ENCODE data around the gene ZNF165. TPM values are rescaled to one million over a fixed set of nuclear protein-coding genes. Genes with fewer than 3 reads are reported as not detected.

ZNF165 gene
- total and polyA plus RNA-seq, 2 of the 13 experiments (the other 11 are each of a cell fraction or from before 2014, with no cell fraction given) = 0.58 to 8.6 TPM

DNA sequence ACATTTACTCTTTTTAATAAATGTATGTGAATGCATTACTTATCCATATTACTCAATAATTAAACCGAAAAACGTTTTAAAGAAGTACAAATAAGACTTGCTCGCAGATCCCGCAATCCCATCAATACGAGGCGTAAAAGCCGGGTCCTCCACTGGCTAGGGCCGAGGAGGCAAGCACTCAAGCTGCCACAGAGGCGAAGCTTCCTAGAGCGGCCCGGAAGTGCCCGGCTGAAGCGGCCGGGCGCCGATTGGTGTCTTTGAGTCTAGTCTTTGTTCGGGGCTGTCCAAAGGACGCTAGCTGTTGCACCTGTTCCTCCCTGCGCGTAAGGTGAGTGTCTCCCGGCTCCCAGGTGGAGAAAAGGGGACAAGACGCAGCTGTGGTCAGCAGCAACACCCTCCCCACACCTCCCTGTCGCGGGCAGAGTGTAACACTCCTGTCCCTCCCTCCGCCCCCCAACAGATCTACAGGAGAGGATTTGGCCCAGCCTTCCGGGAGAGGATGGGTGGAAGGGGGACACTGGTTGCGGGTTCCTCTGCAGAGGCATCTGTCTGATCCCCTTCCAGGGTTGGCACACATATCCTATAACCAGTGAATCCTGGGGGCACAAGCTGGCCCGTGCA, 44.1 kb downstream of the ZNF165 start, which contains the start of gene ZSCAN16 (continued):
- TF ChIP-seq ZBTB40 (IDR thresholded peaks at IDR 0.05) (no peak), ZBTB40 (CRISPR knock-in tag; IDR thresholded peaks at IDR 0.05) (peak; percentile 61; the same call in 1 of the 2 replicates), PRDM15 (CRISPR knock-in tag; IDR thresholded peaks at IDR 0.05) (no peak), ZNF577 (CRISPR knock-in tag; IDR thresholded peaks at IDR 0.05; ENCODE audit: borderline replicate concordance, low read depth) (no peak), ZC3H13 (CRISPR knock-in tag; IDR thresholded peaks at IDR 0.05) (peak; percentile 76; the same call in 1 of the 2 replicates), ZBTB33 (CRISPR knock-in tag; IDR thresholded peaks at IDR 0.05) (peak; percentile 34; the same call in 1 of the 2 replicates), SKI (IDR thresholded peaks at IDR 0.05; ENCODE audit: partially characterized antibody) (peak; percentile 45), ZNF274 (CRISPR knock-in tag; IDR thresholded peaks at IDR 0.05) (peak; percentile 88; the same call in 1 of the 2 replicates), NR1H2 (CRISPR knock-in tag; IDR thresholded peaks at IDR 0.05; ENCODE audit: borderline replicate concordance, low read depth) (peak; percentile 75)
- TF ChIP-seq, protein P1, sequence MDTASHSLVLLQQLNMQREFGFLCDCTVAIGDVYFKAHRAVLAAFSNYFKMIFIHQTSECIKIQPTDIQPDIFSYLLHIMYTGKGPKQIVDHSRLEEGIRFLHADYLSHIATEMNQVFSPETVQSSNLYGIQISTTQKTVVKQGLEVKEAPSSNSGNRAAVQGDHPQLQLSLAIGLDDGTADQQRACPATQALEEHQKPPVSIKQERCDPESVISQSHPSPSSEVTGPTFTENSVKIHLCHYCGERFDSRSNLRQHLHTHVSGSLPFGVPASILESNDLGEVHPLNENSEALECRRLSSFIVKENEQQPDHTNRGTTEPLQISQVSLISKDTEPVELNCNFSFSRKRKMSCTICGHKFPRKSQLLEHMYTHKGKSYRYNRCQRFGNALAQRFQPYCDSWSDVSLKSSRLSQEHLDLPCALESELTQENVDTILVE (CRISPR knock-in tag; IDR thresholded peaks at IDR 0.05) = peak; percentile 65; the same call in 1 of the 2 replicates
- TF ChIP-seq, protein P2, sequence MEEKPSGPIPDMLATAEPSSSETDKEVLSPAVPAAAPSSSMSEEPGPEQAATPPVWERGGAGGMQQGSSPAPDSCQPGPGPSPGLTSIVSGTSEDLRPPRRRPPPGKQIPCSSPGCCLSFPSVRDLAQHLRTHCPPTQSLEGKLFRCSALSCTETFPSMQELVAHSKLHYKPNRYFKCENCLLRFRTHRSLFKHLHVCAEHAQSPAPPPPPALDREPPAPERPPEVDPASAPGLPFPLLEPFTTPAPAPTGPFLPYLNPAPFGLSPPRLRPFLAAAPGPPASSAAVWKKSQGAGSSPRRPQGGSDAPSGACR (CRISPR knock-in tag; IDR thresholded peaks at IDR 0.05) = 0 out of 2 replicates have a peak, but pooled peaks have one; percentile 31

Data from HepG2 (cell line).